HL-60 (cell line): Measurements from ENCODE around the gene E2F4.

ENCODE experiments used
- DNase-seq, 2 experiments: peaks; one replicate each; pipeline ENCODE4 v3.0.0-alpha.2; 2010 to 2020; ENCODE audit warnings: low read depth in 1 of 2, low spot score in 1 of 2
- H3K27ac ChIP-seq: fragments of 250-450 bp; sonication (Bioruptor Pico); replicated peaks from 2 replicates; pipeline ENCODE4 v1.5.1; 2020; ENCODE audit warnings: mild to moderate bottlenecking, moderate library complexity
- H3K27me3 ChIP-seq: fragments of 250-450 bp; sonication (Bioruptor Pico); 2 replicates; pipeline ENCODE4 v1.5.1; 2021; ENCODE audit warnings: mild to moderate bottlenecking, moderate library complexity; ENCODE audit not compliant: insufficient read depth, poor library complexity, severe bottlenecking
- H3K4me3 ChIP-seq: replicated peaks from 2 replicates; pipeline ENCODE4 v1.5.1; 2011; ENCODE audit warnings: mild to moderate bottlenecking, control low read depth, low read length; ENCODE audit not compliant: insufficient read depth
- GABPA ChIP-seq: IDR thresholded peaks from 2 replicates; pipeline ENCODE4 v1.6.1; 2012; ENCODE audit warnings: low read depth
- POLR2AphosphoS5 ChIP-seq: IDR thresholded peaks from 2 replicates; pipeline ENCODE4 v1.6.1; 2012; ENCODE audit warnings: low read depth
- REST ChIP-seq: IDR thresholded peaks from 2 replicates; pipeline ENCODE4 v1.6.1; 2012; ENCODE audit warnings: low read depth; ENCODE audit not compliant: insufficient replicate concordance
- SPI1 ChIP-seq: IDR thresholded peaks from 2 replicates; pipeline ENCODE4 v1.6.1; 2012; ENCODE audit warnings: low read depth, mild to moderate bottlenecking, borderline replicate concordance
- long read RNA-seq: library from polyadenylated mRNA; unstranded; transcript quantifications from one replicate; pipeline ENCODE4 v2.0.0, GENCODE V29; 2020
- TF ChIP-seq, protein P1 (sequence below): IDR thresholded peaks from one replicate; pipeline ENCODE4 v1.5.1; 2011; ENCODE audit warnings: low read length, control low read depth, inconsistent platforms; ENCODE audit not compliant: insufficient read depth

E2F4 gene
- long read RNA-seq, transcript E2F4-201 (10 exons, 2,096 nt) = major isoform, 49 of 73 reads
- long read RNA-seq, partial matches to known transcripts = 7 of 73 reads
- long read RNA-seq, other reads (novel, unspliced or antisense) = 14 of 73 reads

- H3K4me3 ChIP-seq = peak within 1 kb of the TSS; percentile 98
- peak within 1 kb of the TSS; percentile 86 for H3K27ac ChIP-seq
- peak; percentile 89 to 93 for DNase-seq
- peak; percentile 47 for TF ChIP-seq POLR2AphosphoS5
- TF ChIP-seq REST = no peak
- TF ChIP-seq, protein P1, sequence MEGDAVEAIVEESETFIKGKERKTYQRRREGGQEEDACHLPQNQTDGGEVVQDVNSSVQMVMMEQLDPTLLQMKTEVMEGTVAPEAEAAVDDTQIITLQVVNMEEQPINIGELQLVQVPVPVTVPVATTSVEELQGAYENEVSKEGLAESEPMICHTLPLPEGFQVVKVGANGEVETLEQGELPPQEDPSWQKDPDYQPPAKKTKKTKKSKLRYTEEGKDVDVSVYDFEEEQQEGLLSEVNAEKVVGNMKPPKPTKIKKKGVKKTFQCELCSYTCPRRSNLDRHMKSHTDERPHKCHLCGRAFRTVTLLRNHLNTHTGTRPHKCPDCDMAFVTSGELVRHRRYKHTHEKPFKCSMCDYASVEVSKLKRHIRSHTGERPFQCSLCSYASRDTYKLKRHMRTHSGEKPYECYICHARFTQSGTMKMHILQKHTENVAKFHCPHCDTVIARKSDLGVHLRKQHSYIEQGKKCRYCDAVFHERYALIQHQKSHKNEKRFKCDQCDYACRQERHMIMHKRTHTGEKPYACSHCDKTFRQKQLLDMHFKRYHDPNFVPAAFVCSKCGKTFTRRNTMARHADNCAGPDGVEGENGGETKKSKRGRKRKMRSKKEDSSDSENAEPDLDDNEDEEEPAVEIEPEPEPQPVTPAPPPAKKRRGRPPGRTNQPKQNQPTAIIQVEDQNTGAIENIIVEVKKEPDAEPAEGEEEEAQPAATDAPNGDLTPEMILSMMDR = no peak
- TF ChIP-seq SPI1 = peak; percentile 88
- peak; percentile 90 for TF ChIP-seq GABPA
- no peaks in the 10 kb centered on the region for H3K27me3 ChIP-seq
Measured at GRCh38 chr16:67191995-67192681, at the start of gene E2F4. TSS of gene E2F4 (plus strand) at chr16:67192155. CDS start at chr16:67192228, 73 bp downstream.

GRCh38 chr16:67142342-67142741 is 49.6 kb upstream of the E2F4 start:
- Histone ChIP-seq H3K27me3 (no peaks in the 10 kb centered on the region), H3K27ac (no peak overlapping the region), H3K4me3 (no peak overlapping the region)
- no peak for DNase-seq
- TF ChIP-seq REST (no peak), GABPA (no peak), POLR2AphosphoS5 (no peak), SPI1 (no peak)
- TF ChIP-seq, protein P1 = no peak

DNA sequence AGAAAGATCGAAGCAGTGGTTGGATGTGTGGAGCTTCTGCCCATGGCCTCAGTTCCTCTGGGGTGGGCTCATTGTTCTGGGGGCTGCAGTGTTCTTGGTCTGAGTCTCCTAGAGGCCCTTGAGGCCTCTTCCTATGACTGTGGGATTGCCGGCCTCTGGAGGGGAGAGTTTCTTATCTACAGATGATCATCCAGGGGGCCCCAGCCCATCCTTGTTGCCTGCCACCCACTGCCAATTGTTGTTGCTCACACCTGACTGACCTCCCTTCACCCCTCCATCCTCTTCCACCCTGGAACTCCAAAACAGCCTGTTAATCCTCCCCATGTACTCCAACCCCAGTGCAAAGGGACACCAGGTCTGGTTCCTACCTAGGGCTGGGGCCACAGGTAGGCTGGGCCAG is 47.0 kb upstream of the E2F4 start:
- TF ChIP-seq SPI1 (no peak), POLR2AphosphoS5 (no peak), GABPA (no peak), REST (no peak)
- TF ChIP-seq, protein P1 = no peak
- H3K27ac ChIP-seq = no peak overlapping the region
- no peak for DNase-seq
- no peaks in the 10 kb centered on the region for H3K27me3 ChIP-seq
- no peak overlapping the region for H3K4me3 ChIP-seq
